GM11168 (cell line): ENCODE measurements around the gene CLDN19.

Experiments used
- in situ Hi-C: fragments of 300-500 bp; cut with MboI; formaldehyde crosslinking; loops from one replicate; pipeline ENCODE4 v1.12.0; 2022; ENCODE audit warnings: low sequenced_read_pairs; ENCODE audit not compliant: unreplicated experiment

CLDN19 gene

GRCh38 chr1:42739753-42740700 lies at the start of gene CLDN19:
Gene CLDN19, minus strand, starts transcription at chr1:42740236. Its CDS starts 173 bp downstream, at chr1:42740063.
- in situ Hi-C loops = no loop called here

GRCh38 chr1:42788021-42788420 lies 48.0 kb upstream of the CLDN19 start:
- in situ Hi-C loops = no loop called here

GRCh38 chr1:42786097-42786496 lies 46.1 kb upstream of the CLDN19 start:
- in situ Hi-C loops = no loop called here

- in situ Hi-C loops = no loop called here
Observed at GRCh38 chr1:42784946-42785693, 45.1 kb upstream of the CLDN19 start, which contains the start of gene TMEM269. Gene TMEM269, plus strand, starts transcription at chr1:42784991. Its CDS starts 4,903 bp downstream, at chr1:42789894.

GRCh38 chr1:42784547-42784945 lies 44.5 kb upstream of the CLDN19 start:
- in situ Hi-C loops = no loop called here

- in situ Hi-C loops = no loop called here
Observed at GRCh38 chr1:42783092-42783491, 43.1 kb upstream of the CLDN19 start.

GRCh38 chr1:42780176-42780575 lies 40.1 kb upstream of the CLDN19 start:
- in situ Hi-C loops = no loop called here

GRCh38 chr1:42779725-42780124 lies 39.7 kb upstream of the CLDN19 start:
- in situ Hi-C loops = no loop called here

- in situ Hi-C loops = no loop called here
Observed at GRCh38 chr1:42777852-42778251, 37.8 kb upstream of the CLDN19 start.

GRCh38 chr1:42776502-42776901 lies 36.5 kb upstream of the CLDN19 start:
- in situ Hi-C loops = no loop called here

GRCh38 chr1:42774928-42775526 lies 35.0 kb upstream of the CLDN19 start:
- in situ Hi-C loops = no loop called here

- in situ Hi-C loops = no loop called here
Observed at GRCh38 chr1:42773420-42773819, 33.4 kb upstream of the CLDN19 start.

GRCh38 chr1:42769811-42770210 lies 29.8 kb upstream of the CLDN19 start:
- in situ Hi-C loops = loop anchor here (10.0 kb wide), 1 partner anchor 195 kb away; no protein-coding TSS in a partner anchor

- in situ Hi-C loops = loop anchor here (10.0 kb wide), 1 partner anchor 193 kb away; no protein-coding TSS in a partner anchor
Observed at GRCh38 chr1:42768172-42768571, 28.1 kb upstream of the CLDN19 start.

- in situ Hi-C loops = loop anchor here (10.0 kb wide), 1 partner anchor 193 kb away; no protein-coding TSS in a partner anchor
Observed at GRCh38 chr1:42767510-42768000, 27.5 kb upstream of the CLDN19 start.

GRCh38 chr1:42766741-42767509 lies 26.9 kb upstream of the CLDN19 start, which contains the start of the genes C1orf50 and P3H1:
Gene C1orf50, plus strand, starts transcription at chr1:42767249. Its CDS starts 63 bp downstream, at chr1:42767312.
Gene P3H1, minus strand, starts transcription at chr1:42767028. Its CDS starts 57 bp downstream, at chr1:42766971.
- in situ Hi-C loops = loop anchor here (10.0 kb wide), 1 partner anchor 192 kb away; no protein-coding TSS in a partner anchor

- in situ Hi-C loops = loop anchor here (10.0 kb wide), 1 partner anchor 191 kb away; no protein-coding TSS in a partner anchor
Observed at GRCh38 chr1:42765832-42766740, 26.1 kb upstream of the CLDN19 start.

GRCh38 chr1:42765269-42765668 lies 25.2 kb upstream of the CLDN19 start:
- in situ Hi-C loops = loop anchor here (10.0 kb wide), 1 partner anchor 190 kb away; no protein-coding TSS in a partner anchor
